HG02610 (cell line): Measurements from ENCODE around the gene PANX2.

Experiments
- ATAC-seq: cut with Tn5 transposase; IDR thresholded peaks from one replicate; pipeline ENCODE4 v1.9.1; 2021; ENCODE audit warnings: mild to moderate bottlenecking, moderate library complexity; ENCODE audit not compliant: unreplicated experiment

Gene PANX2

GRCh38 chr22:50183141-50183971, 12.8 kb downstream of the PANX2 start:
- ATAC-seq: no peak

GRCh38 chr22:50184004-50184901, 13.7 kb downstream of the PANX2 start:
- no peak for ATAC-seq

- ATAC-seq: no peak
Measured at GRCh38 chr22:50184902-50185374, 14.4 kb downstream of the PANX2 start.

- ATAC-seq: peak; percentile 31
Measured at GRCh38 chr22:50185375-50186087, 15.0 kb downstream of the PANX2 start, which contains the start of gene TRABD. TRABD (plus strand) TSS chr22:50185913; CDS start chr22:50193061, 7,148 bp downstream.

GRCh38 chr22:50186181-50186714, 15.7 kb downstream of the PANX2 start:
- ATAC-seq: no peak

- no peak for ATAC-seq
Measured at GRCh38 chr22:50186761-50187523, 16.4 kb downstream of the PANX2 start.

GRCh38 chr22:50188356-50188755, 17.8 kb downstream of the PANX2 start:
- no peak for ATAC-seq

- ATAC-seq: no peak
Measured at GRCh38 chr22:50189184-50189848, 18.8 kb downstream of the PANX2 start.

GRCh38 chr22:50189849-50190181, 19.3 kb downstream of the PANX2 start:
- no peak for ATAC-seq

GRCh38 chr22:50190182-50190940, 19.8 kb downstream of the PANX2 start:
- peak; percentile 46 for ATAC-seq

GRCh38 chr22:50190941-50191741, 20.6 kb downstream of the PANX2 start:
- no peak for ATAC-seq

GRCh38 chr22:50192436-50193204, 22.1 kb downstream of the PANX2 start:
- no peak for ATAC-seq

- no peak for ATAC-seq
Measured at GRCh38 chr22:50193621-50194020, 23.1 kb downstream of the PANX2 start.

- ATAC-seq: no peak
Measured at GRCh38 chr22:50194037-50194805, 23.7 kb downstream of the PANX2 start.

GRCh38 chr22:50196256-50196655, 25.7 kb downstream of the PANX2 start:
- no peak for ATAC-seq

- ATAC-seq: no peak
Measured at GRCh38 chr22:50197000-50197800, 26.7 kb downstream of the PANX2 start.
